Colonic mucosa (tissue), 4 donors: ENCODE data around the gene FLRT1. TPM values are rescaled to one million over a fixed set of nuclear protein-coding genes. Genes with fewer than 3 reads are reported as not detected.

ENCODE experiments used
- DNase-seq: peaks from one replicate; pipeline ENCODE4 v3.0.0-alpha.2; 2020
- H3K27ac ChIP-seq: fragments of 200-600 bp; one replicate; pipeline ENCODE4 v1.8.0; 2021
- H3K27me3 ChIP-seq: fragments of 200-600 bp; one replicate; pipeline ENCODE4 v1.8.0; 2021
- H3K36me3 ChIP-seq: fragments of 200-600 bp; one replicate; pipeline ENCODE4 v1.8.0; 2021
- H3K4me1 ChIP-seq: fragments of 200-600 bp; one replicate; pipeline ENCODE4 v1.8.0; 2021; ENCODE audit warnings: mild to moderate bottlenecking
- H3K4me3 ChIP-seq: fragments of 200-600 bp; one replicate; pipeline ENCODE4 v1.8.0; 2021
- H3K9ac ChIP-seq, 2 donors: one replicate each; pipeline ENCODE4 v1.7.0; 2013; ENCODE audit warnings: control low read depth in 2 of 2, low read depth in 2 of 2, low read length in 2 of 2
- H3K9me3 ChIP-seq: fragments of 200-600 bp; one replicate; pipeline ENCODE4 v1.8.0; 2021
- intact Hi-C: fragments of 100-400 bp; cut with DNase I; formaldehyde crosslinking; loops from one replicate; pipeline ENCODE4 v1.14.1; 2022
- total RNA-seq, 2 donors: library from RNA; stranded (reverse); fragmentation: NEBNext Ultra II Directional in 1 of 2; extraction: Animal tissue kit (Norgen Biotek cat#: 25700) in 1 of 2; gene quantifications; one replicate each; pipeline ENCODE4 v1.2.1, GENCODE V29; 2021
- TF ChIP-seq, protein P1 (sequence below): fragments of 200-600 bp; IDR thresholded peaks from one replicate; pipeline ENCODE4 v1.8.0; 2022; ENCODE audit warnings: antibody characterized with exemption, mild to moderate bottlenecking
- donor health status: healthy.
- donor health status: DM: no; HTN: no; CAD: no.
- donor health status: DM: no; HTN: no; CAD: no.

Gene FLRT1
- total RNA-seq, 2 donors from 2014 or later: 0.20 to 0.96 TPM

DNA sequence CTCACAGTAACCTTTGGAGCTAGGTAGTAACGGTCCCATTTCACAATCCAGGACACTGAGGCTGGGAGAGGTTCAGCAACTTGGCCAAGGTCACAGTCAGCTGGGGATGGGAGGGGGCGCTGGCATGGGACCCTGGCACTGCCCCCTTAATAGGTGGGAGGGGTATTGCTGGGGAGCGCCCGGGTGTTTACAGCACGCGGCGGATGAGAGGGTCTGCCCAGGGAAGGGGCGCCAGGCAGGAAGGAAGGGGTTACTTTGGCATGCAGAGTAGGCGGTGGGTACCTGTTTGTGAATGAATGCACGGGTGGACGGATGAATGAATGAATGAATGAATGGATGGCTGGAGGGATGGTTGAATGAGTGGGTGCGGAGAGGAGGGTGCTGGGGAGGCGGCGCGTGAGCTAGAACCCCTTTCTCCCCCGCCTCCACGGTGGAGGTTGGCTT is 628 bp upstream of the FLRT1 start:
- intact Hi-C loops: no loop called here

DNA sequence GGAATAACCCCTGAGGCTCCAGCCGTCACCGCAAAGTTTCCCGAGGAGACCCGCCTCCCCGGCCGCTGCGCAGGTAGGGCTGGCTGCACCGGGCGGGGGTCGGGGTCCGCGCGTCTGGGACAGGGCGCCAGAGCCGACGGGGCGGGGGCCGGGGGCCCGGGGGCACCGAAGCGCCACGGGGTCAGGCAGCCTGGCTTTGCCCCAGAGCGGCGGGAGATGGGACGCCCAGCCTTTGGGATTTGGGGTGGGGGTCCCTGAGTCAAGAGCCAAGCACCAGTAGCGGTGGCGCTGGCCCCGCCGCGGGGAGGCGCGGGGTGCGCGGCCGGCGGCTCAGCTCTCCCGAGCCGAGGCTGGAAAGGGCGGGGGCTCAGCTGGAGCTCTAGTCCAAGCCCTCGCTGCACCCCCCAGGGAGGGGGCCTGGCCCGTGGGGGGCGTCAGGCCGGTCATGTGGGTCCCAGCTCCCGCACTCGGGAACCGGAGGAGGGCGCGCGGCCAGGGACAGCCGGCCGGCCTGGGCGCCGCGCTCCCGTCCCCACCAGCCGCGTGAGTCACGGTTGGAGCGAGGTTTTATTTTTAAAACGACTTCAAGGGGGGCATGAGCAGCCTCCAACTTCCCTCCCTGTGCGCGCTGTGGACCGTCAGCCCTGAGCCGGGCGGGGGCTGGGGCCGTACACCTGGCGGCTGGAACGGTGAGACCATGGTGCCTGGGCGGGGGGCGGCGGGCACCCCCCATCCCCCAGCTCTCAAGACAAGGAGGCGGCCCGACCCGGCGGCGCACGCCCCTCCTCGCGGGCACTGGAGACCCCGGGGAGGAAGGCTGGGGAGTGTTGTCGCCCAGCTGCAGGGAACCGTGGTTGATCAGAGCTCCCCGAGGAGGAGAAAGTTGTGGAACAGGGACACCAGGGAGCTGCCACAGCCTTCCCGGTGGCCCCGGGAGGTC is 626 bp downstream of the FLRT1 start:
- intact Hi-C loops: no loop called here
- Histone ChIP-seq H3K9ac (no peak overlapping the region), H3K27ac (no peak overlapping the region), H3K4me3 (peak overlapping the region; percentile 26), H3K36me3 (no peaks in the 10 kb centered on the region), H3K4me1 (peaks cover 6% of the 10 kb centered on the region), H3K27me3 (peaks cover 31% of the 10 kb centered on the region), H3K9me3 (no peaks in the 10 kb centered on the region)
- DNase-seq: no peak
- TF ChIP-seq, protein P1, sequence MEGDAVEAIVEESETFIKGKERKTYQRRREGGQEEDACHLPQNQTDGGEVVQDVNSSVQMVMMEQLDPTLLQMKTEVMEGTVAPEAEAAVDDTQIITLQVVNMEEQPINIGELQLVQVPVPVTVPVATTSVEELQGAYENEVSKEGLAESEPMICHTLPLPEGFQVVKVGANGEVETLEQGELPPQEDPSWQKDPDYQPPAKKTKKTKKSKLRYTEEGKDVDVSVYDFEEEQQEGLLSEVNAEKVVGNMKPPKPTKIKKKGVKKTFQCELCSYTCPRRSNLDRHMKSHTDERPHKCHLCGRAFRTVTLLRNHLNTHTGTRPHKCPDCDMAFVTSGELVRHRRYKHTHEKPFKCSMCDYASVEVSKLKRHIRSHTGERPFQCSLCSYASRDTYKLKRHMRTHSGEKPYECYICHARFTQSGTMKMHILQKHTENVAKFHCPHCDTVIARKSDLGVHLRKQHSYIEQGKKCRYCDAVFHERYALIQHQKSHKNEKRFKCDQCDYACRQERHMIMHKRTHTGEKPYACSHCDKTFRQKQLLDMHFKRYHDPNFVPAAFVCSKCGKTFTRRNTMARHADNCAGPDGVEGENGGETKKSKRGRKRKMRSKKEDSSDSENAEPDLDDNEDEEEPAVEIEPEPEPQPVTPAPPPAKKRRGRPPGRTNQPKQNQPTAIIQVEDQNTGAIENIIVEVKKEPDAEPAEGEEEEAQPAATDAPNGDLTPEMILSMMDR: no peak

More for the DNA sequence above, 628 bp upstream of the FLRT1 start:
- Histone ChIP-seq H3K4me3 (no peak overlapping the region), H3K9me3 (no peaks in the 10 kb centered on the region), H3K9ac (no peak overlapping the region), H3K27me3 (peaks cover 31% of the 10 kb centered on the region), H3K36me3 (no peaks in the 10 kb centered on the region), H3K27ac (no peak overlapping the region), H3K4me1 (peaks cover 6% of the 10 kb centered on the region)
- DNase-seq: no peak
- TF ChIP-seq, protein P1: no peak

DNA sequence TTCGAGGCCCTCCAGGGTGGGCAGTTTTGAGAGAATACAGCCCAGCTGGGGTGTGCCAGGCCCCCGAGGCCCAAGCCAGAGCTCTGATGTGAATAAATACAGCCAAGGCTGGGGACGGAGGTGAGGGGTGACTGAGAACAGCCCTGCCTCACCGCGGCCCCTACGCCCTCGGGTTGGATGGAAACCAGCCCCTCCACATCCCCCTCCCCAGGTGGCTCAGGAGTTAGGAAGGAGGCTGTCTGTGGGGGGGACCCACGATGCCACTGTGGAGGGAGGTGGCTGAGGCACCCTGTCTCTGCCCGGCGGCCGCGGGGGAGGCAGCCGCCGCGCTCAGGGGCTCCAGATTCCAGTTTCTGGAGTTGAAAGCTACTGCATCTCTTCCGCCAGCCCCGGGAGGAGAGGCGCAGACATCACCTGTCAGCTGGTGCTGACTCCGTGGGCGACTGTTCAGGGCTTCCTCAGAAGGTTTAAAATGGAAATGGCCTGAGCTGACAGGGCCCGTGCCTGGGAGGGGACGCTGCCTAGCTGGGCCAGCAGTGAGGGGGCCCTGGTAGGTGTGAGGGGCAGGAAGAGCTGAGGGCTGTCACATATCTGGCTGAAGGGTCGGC is 1.4 kb downstream of the FLRT1 start:
- Histone ChIP-seq H3K4me3 (peak overlapping the region; percentile 26), H3K27ac (no peak overlapping the region)

DNA sequence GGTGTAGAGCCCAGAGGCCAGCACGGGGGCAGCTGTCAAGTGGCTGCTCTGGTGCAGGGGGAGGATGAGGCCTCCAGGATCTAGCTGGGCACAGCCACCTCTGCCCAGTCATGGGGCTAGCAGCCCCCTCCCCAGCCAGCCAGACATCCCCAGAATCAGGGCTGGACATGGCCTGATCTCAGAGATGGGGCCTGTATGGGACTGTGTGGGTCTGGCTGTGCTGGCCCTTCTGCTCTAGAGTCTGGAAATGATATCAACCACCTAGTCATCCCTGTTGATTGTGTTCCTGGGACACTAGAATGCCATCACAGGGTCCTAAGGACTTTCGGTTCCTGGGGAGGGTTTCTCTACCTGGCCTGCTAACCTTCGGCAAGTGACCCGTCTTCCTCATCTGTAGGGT is 2.8 kb downstream of the FLRT1 start:
- intact Hi-C loops: no loop called here
- H3K36me3 ChIP-seq: no peaks in the 10 kb centered on the region
- H3K9ac ChIP-seq: no peak overlapping the region
- H3K4me3 ChIP-seq: no peak overlapping the region
- H3K27ac ChIP-seq: no peak overlapping the region
- no peak for DNase-seq
- H3K27me3 ChIP-seq: peaks cover 31% of the 10 kb centered on the region
- peaks cover 6% of the 10 kb centered on the region for H3K4me1 ChIP-seq
- TF ChIP-seq, protein P1: no peak
- H3K9me3 ChIP-seq: no peaks in the 10 kb centered on the region

More for the DNA sequence above, 1.4 kb downstream of the FLRT1 start:
- no peaks in the 10 kb centered on the region for H3K9me3 ChIP-seq
- no peaks in the 10 kb centered on the region for H3K36me3 ChIP-seq
- H3K4me1 ChIP-seq: peaks cover 6% of the 10 kb centered on the region
- H3K27me3 ChIP-seq: peaks cover 31% of the 10 kb centered on the region
- H3K9ac ChIP-seq: no peak overlapping the region
- intact Hi-C loops: no loop called here
- TF ChIP-seq, protein P1: no peak
- no peak for DNase-seq

DNA sequence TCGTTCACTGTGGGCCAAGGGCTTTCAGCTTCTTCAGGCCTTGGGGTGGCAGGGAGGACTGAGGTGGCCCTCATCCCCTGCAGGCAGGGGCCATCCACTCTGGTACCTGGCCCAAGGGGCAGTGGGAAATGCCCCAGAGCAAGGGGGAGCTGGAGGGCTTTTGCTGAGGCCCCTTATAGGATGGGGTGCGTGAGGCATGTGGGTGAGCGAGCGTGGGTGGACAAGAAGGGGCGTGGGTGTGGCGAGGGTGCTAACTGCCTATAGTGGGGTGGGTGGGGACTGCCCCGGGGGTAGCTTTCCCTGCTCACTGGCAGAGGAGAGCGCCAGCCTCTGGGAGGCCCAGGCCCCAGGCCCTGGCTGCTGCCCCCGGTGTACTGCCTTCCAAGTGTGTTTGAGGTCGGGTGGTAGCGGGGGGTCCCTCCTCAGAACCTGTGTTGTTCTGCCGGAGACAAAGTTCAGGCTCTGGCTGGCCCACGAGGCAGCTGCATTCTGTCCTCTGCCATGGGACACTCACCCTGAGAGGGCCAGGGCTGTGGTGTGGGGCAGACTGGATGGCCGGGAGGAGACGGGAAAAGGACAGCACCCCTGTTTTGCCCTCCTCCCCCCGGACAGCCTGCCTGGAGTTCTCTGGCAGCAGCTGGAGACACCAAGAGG is 3.4 kb downstream of the FLRT1 start:
- intact Hi-C loops: no loop called here
- Histone ChIP-seq H3K4me3 (no peak overlapping the region), H3K27me3 (peaks cover 30% of the 10 kb centered on the region), H3K9ac (no peak overlapping the region), H3K36me3 (no peaks in the 10 kb centered on the region), H3K9me3 (no peaks in the 10 kb centered on the region), H3K27ac (no peak overlapping the region), H3K4me1 (peaks cover 6% of the 10 kb centered on the region)
- DNase-seq: no peak
- TF ChIP-seq, protein P1: no peak
